H1 (cell line): ENCODE data around the gene FAM53A.

Source experiments
- CBX5 ChIP-seq: fragments of 300-800, 300-1000 bp; sonication (generic); IDR thresholded peaks from 2 replicates; pipeline ENCODE4 v1.7.1; 2016; ENCODE audit warnings: antibody characterized with exemption, low read length, low read depth
- GABPA ChIP-seq: IDR thresholded peaks from 2 replicates; pipeline ENCODE4 v1.6.1; 2011; ENCODE audit warnings: mild to moderate bottlenecking, low read length, moderate library complexity, borderline replicate concordance; ENCODE audit not compliant: insufficient read depth
- KDM1A ChIP-seq: fragments of 200-600, 300-600 bp; sonication (generic); IDR thresholded peaks from 2 replicates; pipeline ENCODE4 v1.7.1; 2016; ENCODE audit warnings: mild to moderate bottlenecking, low read length, borderline replicate concordance
- POLR2A ChIP-seq, 2 experiments: IDR thresholded peaks; 1 replicate in 1 of 2; 2 replicates in 1 of 2; pipeline ENCODE4 v1.6.1; 2011; ENCODE audit warnings: low read depth in 2 of 2, low read length in 2 of 2, mild to moderate bottlenecking in 2 of 2; ENCODE audit errors: control extremely low read depth in 1 of 2

DNA sequence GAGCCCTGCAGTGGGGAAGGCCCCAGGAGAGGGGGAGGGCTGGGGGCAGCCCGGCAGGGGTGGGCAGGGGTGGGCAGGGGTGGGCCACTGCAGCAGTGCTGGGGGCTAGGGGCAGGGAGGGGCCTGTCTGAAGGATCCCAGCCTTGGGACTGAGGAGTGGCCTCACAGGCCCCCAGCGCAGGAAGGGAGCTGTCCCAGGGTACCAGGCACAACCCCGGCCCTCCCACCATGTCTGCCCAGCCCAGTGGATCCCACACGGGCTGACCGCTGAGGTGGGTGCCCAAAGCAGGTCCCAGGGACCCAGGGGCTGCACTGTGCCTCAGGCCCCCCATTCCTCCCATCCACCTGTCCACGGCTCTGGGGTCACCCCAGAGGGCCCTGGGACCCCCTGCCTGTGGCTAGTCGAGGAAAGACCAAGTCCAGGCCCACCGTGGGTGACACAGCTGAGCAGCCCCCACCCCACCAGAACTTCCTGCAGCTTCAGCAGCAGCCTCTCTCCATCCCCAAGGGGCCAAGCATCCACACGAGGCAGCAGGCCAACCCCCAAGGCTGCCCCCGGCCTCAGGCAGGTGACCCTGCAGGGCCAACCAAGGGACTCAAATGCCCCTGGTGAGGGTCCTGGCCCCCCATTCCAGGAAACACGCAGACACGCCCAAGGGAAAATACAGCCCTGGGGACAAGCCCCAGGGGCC lies 46.4 kb downstream of the FAM53A start:
- TF ChIP-seq CBX5 (no peak), POLR2A (IDR thresholded peaks at IDR 0.05; ENCODE audit: control extremely low read depth in 1 of 2, low read depth in 2 of 2, low read length in 2 of 2) (no peak), KDM1A (no peak), GABPA (no peak)
